ENCODE results near the gene SRGAP2B.
"Not testable (repeated sequence)": the region's sequence is repeated elsewhere in the genome, so short reads cannot be mapped to it uniquely, and the experiment has no call there.

The SRGAP2B gene

GRCh38 chr1:145005142-145005541 lies 90.0 kb downstream of the SRGAP2B start:
- not testable (repeated sequence) for H3K4me3 ChIP-seq, H3K27ac ChIP-seq

GRCh38 chr1:145001381-145001780 lies 93.7 kb downstream of the SRGAP2B start:
- H3K27ac ChIP-seq = not testable (repeated sequence)

DNA sequence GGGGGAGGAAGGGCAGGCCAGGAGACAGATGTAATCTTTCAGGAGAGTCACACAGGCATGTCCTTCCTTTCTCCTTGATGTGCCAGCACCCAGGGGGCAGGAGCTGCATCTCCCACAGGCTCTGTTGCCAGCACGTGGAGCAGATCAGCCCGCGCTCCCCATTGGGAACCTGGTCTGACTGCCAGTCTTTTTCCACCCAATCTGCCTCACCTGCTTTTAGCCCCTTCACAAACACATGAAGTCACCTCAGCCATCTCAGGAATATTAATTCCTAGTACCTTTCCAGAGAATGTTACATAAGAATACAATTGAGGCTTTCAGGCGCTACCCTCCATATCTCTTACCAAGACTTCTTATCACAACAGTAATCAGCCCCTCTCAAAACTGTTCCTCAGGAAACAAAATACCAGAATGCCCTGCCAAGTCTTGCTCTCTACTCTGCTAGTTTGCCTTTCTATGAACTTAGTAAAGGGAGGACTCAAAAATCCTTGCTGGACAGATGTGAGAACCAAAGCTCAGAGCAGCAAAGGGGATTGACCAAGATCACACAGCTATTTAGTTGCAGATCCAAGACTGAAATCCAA lies 94.3 kb downstream of the SRGAP2B start:
- H3K4me3 ChIP-seq, H3K27ac ChIP-seq: not testable (repeated sequence)

More at GRCh38 chr1:145001381-145001780, 93.7 kb downstream of the SRGAP2B start:
- not testable (repeated sequence) for H3K4me3 ChIP-seq

- H3K4me3 ChIP-seq, H3K27ac ChIP-seq: not testable (repeated sequence)
These were observed 94.9 kb downstream of the SRGAP2B start for GRCh38 chr1:145000074-145000742.

- not testable (repeated sequence) for H3K4me3 ChIP-seq, H3K27ac ChIP-seq
These were observed 96.2 kb downstream of the SRGAP2B start for GRCh38 chr1:144998981-144999273.

GRCh38 chr1:144998134-144998980 lies 96.8 kb downstream of the SRGAP2B start:
- not testable (repeated sequence) for H3K4me3 ChIP-seq, H3K27ac ChIP-seq

- H3K27ac ChIP-seq, H3K4me3 ChIP-seq: not testable (repeated sequence)
These were observed 99.2 kb downstream of the SRGAP2B start for GRCh38 chr1:144995833-144996410.

DNA sequence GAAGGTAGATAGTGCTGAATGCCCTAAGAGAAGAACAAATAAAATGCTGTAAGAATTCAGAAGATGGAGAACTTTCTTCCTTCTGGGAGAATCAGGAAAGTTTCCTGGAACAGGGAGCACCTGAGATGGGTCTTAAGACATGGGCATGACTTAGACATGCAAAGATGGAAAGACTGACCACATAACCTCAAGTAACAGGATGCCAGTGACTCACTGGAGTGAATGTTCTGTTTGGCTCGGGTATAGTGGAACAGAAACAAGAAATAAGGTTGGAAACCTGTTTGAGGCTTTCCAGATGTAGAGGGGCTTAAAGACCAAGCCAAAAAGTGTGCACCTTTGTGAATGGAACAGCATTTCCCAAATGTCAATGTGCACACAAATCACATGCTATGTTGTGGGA lies 102.2 kb downstream of the SRGAP2B start:
- H3K4me3 ChIP-seq, H3K27ac ChIP-seq: not testable (repeated sequence)

DNA sequence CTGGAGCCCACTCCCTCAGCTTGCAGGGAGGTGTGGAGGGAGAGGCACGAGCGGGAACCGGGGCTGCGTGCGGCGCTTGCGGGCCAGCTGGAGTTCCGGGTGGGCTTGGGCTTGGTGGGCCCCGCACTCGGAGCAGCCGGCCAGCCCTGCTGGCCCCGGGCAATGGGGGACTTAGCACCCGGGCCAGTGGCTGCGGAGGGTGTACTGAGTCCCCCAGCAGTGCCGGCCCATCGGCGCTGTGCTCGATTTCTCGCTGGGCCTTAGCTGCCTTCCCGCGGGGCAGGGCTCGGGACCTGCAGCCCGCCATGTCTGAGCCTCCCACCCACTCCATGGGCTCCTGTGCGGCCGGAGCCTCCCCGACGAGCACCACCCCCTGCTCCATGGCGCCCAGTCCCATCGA lies 104.5 kb downstream of the SRGAP2B start:
- not testable (repeated sequence) for H3K27ac ChIP-seq, H3K4me3 ChIP-seq

DNA sequence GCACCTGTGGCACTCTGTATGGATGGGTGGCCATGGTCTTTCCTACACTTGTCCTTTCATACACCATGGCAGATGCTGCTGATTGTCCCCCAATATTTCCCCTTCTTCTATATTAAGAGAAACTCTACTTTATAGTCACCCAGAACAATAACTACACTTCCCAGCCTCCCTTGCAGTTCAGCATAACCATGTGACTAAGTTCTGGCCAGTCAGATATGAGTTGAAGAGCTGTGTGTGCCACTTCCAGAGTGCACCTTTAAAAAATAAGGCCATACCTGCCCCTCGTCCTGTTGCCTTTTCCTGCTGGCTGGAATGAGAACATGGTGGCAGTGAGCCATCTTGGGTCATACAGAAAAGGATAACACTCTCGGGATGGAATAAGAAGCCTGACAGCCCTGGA lies 108.0 kb downstream of the SRGAP2B start:
- H3K27ac ChIP-seq, H3K4me3 ChIP-seq: not testable (repeated sequence)

DNA sequence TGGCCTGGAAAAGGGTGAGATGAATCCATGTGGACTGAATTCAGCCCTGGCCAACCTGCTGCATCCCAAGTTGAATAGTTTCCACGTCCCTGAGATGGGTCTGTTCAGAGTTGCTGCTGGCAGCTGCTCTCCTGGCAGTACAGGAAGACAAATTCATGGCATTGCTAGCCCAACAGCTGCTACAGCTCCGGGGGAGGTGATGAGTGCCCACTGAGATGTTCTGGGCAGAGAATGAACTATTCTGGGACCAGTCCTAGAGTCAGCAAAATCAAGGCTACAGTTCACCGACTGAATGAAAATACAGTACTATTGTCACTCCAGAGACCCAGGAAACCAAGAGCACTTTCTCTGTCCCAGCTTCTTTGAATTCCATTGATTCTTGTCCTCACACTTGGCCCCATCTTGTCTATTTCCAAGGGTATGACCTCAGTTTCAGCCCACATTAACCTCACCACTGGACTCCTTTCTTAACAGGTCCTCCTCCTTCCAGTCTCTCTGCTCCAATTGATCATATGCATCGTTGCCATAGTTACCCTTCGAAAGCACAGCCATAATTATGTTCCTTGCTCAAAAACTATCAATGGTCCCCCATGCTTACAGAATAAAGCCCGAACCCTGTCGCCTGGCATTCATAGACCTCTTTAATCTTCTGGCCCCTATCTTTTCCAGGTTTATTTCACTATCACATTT lies 108.8 kb downstream of the SRGAP2B start:
- H3K4me3 ChIP-seq, H3K27ac ChIP-seq: not testable (repeated sequence)

DNA sequence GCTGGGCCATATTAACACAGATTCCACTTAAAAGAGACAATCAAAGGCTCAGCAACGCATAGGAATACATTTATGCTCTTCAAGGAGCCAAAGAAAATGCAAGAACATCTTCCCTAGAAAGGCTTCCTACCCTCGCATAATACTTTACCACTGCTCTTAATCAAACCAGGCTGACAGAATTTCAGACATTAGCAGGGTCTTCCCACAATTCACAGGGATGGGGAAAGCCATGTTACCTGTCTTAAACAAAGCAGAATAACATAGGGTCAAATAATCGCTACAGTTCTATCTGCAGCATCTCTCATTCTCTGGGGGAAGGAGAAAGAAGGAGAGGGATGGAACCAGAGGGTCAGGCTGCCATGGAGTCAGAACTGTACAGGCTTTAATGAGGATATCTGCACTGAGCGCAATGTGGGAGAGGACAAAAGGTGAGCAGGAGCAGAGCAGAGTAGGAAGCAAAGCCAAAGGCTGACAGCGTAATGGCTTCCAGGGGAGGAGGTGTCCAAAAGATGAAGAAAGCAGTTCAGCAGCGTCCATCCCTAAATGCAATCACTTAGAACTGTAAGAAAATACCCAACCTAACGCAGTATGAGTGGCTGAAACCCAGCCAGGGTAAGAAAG lies 109.5 kb downstream of the SRGAP2B start:
- H3K27ac ChIP-seq, H3K4me3 ChIP-seq: not testable (repeated sequence)

- not testable (repeated sequence) for H3K4me3 ChIP-seq, H3K27ac ChIP-seq
These were observed 112.2 kb downstream of the SRGAP2B start for GRCh38 chr1:144982802-144983525.

DNA sequence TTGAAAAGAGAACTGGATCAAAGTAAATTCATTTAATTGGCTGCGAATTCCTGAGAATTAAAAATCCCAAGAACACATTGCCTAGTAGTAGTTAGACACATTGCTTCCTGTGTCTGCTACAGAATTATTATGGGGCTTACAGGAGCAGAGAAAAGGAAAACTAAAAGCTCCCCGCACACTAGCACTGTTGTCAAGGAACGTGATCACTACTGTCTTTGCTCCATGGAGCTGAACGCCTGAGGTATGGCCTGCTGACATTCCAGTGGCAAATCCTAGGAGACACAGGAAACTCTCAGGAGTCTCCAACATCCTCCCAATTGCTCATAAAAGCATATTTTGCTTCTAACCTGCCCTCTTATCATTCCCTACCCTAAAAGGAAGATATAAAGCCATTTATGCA lies 114.0 kb downstream of the SRGAP2B start:
- H3K4me3 ChIP-seq, H3K27ac ChIP-seq: not testable (repeated sequence)

DNA sequence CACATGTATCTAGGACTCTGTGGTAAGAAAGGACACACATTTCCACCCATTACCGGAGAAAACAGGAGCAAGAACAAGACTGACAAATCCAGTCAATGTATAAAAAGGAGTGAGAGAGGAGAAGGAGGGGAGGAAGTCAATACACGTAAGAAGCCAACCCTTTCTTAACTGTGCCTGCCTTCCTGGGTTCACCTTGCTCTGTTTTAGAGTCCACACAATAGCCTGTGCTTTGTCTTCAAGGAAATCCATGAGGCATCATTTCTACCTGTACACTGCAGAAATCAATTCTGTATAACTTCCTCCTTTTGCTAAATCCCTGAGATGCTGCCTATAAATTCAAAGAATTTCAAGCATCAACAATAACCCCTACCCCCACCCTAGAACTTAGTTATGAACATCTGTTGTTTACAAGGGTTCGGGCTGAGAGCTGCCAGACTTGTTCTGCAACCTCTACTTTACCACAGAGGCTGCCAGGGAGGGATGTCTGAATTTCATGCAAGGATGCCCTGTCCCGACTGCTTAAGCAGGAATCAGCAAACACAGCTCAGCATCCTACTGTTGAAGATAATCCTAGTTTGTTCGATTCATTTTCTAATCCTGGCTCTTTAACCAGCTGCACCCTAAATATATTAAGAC lies 115.0 kb downstream of the SRGAP2B start:
- not testable (repeated sequence) for H3K4me3 ChIP-seq, H3K27ac ChIP-seq

GRCh38 chr1:144977856-144978255 lies 117.3 kb downstream of the SRGAP2B start:
- not testable (repeated sequence) for H3K4me3 ChIP-seq

GRCh38 chr1:144971936-144972335 lies 123.2 kb downstream of the SRGAP2B start:
- H3K27ac ChIP-seq, H3K4me3 ChIP-seq: not testable (repeated sequence)

More at GRCh38 chr1:144977856-144978255, 117.3 kb downstream of the SRGAP2B start:
- not testable (repeated sequence) for H3K27ac ChIP-seq

GRCh38 chr1:144966488-144966887 lies 128.6 kb downstream of the SRGAP2B start:
- H3K27ac ChIP-seq, H3K4me3 ChIP-seq: not testable (repeated sequence)

DNA sequence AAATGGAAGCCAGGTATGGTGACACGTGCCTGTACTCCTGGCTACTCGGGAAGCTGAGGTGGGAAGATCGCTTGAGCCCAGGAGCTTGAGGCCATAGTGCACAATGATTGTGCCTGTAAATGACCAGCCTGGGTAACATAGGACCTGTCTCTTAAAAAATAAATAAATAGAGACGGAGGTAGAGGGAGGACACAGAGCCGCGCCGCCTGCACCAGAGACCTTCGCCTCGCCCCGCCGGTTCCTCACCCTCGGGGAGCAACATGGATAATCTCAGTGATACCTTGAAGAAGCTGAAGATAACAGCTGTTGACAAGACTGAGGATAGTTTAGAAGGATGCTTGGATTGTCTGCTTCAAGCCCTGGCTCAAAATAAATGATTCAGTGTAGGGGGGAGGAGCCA lies 130.4 kb downstream of the SRGAP2B start:
- not testable (repeated sequence) for H3K27ac ChIP-seq, H3K4me3 ChIP-seq

Data from skin epidermis (tissue), 12 donors.